Lung (tissue), 12 donors: ENCODE measurements around the gene ANGEL2. TPM values are rescaled to one million over a fixed set of nuclear protein-coding genes. Genes with fewer than 3 reads are reported as not detected.

Experiments used
- ATAC-seq: fragments of 200-7000 bp; cut with Tn5 transposase; one replicate; pipeline ENCODE4 v1.9.1; 2020; ENCODE audit warnings: moderate number of reproducible peaks; ENCODE audit not compliant: insufficient read depth, low FRiP score
- DNase-seq, 3 donors: peaks; one replicate each; pipeline ENCODE4 v3.0.0-alpha.2; 2013 to 2017
- H3K27ac ChIP-seq, 2 donors: one replicate each; pipeline ENCODE4 v1.5.1; 2013; ENCODE audit warnings: mild to moderate bottlenecking in 2 of 2, moderate library complexity in 2 of 2, control low read depth in 1 of 2, inconsistent platforms in 1 of 2, low read depth in 1 of 2, low read length in 1 of 2
- H3K27me3 ChIP-seq, 3 donors: one replicate each; pipeline ENCODE4 v1.5.1; 2013; ENCODE audit warnings: low read length in 2 of 3; ENCODE audit not compliant: control insufficient read depth in 3 of 3, insufficient read depth in 3 of 3
- H3K36me3 ChIP-seq, 4 donors: one replicate each; pipeline ENCODE4 v1.5.1; 2013; ENCODE audit warnings: low read length in 4 of 4, mild to moderate bottlenecking in 1 of 4, moderate library complexity in 1 of 4; ENCODE audit not compliant: control insufficient read depth in 4 of 4, insufficient read depth in 4 of 4
- H3K4me1 ChIP-seq, 5 donors: one replicate each; pipeline ENCODE4 v1.5.1; 2013; ENCODE audit warnings: low read length in 5 of 5, mild to moderate bottlenecking in 2 of 5, moderate library complexity in 1 of 5; ENCODE audit not compliant: control insufficient read depth in 5 of 5, insufficient read depth in 5 of 5
- H3K4me3 ChIP-seq: one replicate; pipeline ENCODE4 v1.5.1; 2013; ENCODE audit warnings: mild to moderate bottlenecking, control low read depth, moderate library complexity
- H3K9ac ChIP-seq, 2 donors: one replicate each; pipeline ENCODE4 v1.5.1; 2013; ENCODE audit warnings: low read length in 2 of 2, control low read depth in 1 of 2; ENCODE audit not compliant: insufficient read depth in 1 of 2
- H3K9me3 ChIP-seq, 4 donors: one replicate each; pipeline ENCODE4 v1.5.1; 2013; ENCODE audit warnings: low read length in 3 of 4, mild to moderate bottlenecking in 1 of 4, moderate library complexity in 1 of 4; ENCODE audit not compliant: control insufficient read depth in 4 of 4, insufficient read depth in 3 of 4
- WGBS, 2 donors: extraction: QIAGEN DNeasy Blood & Tissue Kit; methylation state at CpG; one replicate each; pipeline ENCODE4 v1.1.7; 2013; 5-methylcytosine and 5-hydroxymethylcytosine counted together
- polyA plus RNA-seq, 2 donors: library from polyadenylated mRNA; stranded (reverse); fragments of 200-250 nt; gene quantifications; one replicate each; pipeline ENCODE4 v1.2.1, GENCODE V29; 2013
- total RNA-seq, 2 donors: library from RNA; depleted of rRNA in 1 of 2; stranded (reverse); fragments of >200 nt in 1 of 2; gene quantifications; one replicate each; pipeline ENCODE4 v1.2.1, GENCODE V29; 2014 to 2021
- TF ChIP-seq, protein P1 (sequence below): IDR thresholded peaks from 2 replicates; pipeline ENCODE4 v1.5.1; 2012; ENCODE audit warnings: mild to moderate bottlenecking; ENCODE audit errors: control extremely low read depth, extremely low read depth
- donor health status: control.
- donor health status: control.
- donor health status: Bipolar disorder and iron deficiency.
- donor health status: healthy.
- donor health status: DM: yes; HTN: yes; CAD: no.

Gene ANGEL2
- total and polyA plus RNA-seq, 4 donors = 13.7 to 53.7 (median 29.0) TPM

DNA sequence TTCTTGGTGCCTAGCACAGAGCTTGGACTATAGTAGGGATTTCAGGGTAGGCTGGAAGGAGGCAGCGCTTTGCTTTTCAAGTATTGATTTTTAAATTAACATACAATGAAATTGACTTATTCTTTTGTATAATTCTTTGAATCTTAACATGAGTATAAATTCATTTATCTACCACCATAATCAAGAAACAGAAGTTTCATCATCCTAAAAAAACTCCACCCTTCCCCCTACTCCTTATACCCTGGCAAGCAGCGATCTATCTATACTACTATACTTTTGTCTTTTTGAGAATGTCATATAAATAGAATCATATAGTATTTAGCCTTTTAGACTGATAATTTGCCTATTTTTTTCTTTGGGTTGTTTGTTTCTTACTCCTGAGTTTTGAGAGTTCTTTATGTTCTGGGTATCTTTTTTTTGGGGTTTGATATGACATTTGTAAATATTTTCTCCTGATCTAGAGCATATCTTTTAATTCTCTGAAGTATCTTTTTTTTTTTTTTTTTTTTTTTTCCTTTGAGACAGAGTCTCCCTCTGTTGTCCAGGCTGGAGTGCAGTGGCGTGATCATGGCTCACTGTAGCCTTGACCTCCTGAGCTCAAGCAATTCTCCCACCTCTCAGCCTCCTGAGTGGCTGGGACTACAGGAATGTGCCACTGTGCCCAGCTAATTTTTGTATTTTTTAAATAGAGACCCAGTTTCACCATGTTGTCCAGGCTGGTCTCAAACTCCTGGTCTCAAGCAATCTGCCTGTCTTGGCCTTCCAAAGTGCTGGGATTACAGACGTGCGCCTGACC is 41.8 kb upstream of the ANGEL2 start:
- ATAC-seq (no peak), DNase-seq (no peak)
- no peak overlapping the region for H3K9ac ChIP-seq
- TF ChIP-seq, protein P1, sequence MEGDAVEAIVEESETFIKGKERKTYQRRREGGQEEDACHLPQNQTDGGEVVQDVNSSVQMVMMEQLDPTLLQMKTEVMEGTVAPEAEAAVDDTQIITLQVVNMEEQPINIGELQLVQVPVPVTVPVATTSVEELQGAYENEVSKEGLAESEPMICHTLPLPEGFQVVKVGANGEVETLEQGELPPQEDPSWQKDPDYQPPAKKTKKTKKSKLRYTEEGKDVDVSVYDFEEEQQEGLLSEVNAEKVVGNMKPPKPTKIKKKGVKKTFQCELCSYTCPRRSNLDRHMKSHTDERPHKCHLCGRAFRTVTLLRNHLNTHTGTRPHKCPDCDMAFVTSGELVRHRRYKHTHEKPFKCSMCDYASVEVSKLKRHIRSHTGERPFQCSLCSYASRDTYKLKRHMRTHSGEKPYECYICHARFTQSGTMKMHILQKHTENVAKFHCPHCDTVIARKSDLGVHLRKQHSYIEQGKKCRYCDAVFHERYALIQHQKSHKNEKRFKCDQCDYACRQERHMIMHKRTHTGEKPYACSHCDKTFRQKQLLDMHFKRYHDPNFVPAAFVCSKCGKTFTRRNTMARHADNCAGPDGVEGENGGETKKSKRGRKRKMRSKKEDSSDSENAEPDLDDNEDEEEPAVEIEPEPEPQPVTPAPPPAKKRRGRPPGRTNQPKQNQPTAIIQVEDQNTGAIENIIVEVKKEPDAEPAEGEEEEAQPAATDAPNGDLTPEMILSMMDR = no peak
- H3K27me3 ChIP-seq = no peaks in the 10 kb centered on the region
- H3K36me3 ChIP-seq = no peaks in the 10 kb centered on the region
- 92 to 93% methylated on average over 5 of the region's 5 CpGs for WGBS, 2 donors
- H3K4me3 ChIP-seq = no peak overlapping the region
- no peaks in the 10 kb centered on the region for H3K9me3 ChIP-seq
- peaks cover 0 to 9% (median 3%) of the 10 kb centered on the region in 5 donors for H3K4me1 ChIP-seq
- no peak overlapping the region for H3K27ac ChIP-seq

- Histone ChIP-seq H3K27me3 (no peaks in the 10 kb centered on the region), H3K9me3 (no peaks in the 10 kb centered on the region), H3K27ac (no peak overlapping the region), H3K9ac (no peak overlapping the region), H3K36me3 (no peaks in the 10 kb centered on the region), H3K4me1 (peaks cover 0 to 15% (median 3%) of the 10 kb centered on the region in 5 donors), H3K4me3 (no peak overlapping the region)
- TF ChIP-seq, protein P1 = no peak
- ATAC-seq (no peak), DNase-seq (no peak)
- 45 to 55% methylated on average over 3 of the region's 3 CpGs for WGBS, 2 donors
Observed at GRCh38 chr1:213055767-213056166, 40.1 kb upstream of the ANGEL2 start.

DNA sequence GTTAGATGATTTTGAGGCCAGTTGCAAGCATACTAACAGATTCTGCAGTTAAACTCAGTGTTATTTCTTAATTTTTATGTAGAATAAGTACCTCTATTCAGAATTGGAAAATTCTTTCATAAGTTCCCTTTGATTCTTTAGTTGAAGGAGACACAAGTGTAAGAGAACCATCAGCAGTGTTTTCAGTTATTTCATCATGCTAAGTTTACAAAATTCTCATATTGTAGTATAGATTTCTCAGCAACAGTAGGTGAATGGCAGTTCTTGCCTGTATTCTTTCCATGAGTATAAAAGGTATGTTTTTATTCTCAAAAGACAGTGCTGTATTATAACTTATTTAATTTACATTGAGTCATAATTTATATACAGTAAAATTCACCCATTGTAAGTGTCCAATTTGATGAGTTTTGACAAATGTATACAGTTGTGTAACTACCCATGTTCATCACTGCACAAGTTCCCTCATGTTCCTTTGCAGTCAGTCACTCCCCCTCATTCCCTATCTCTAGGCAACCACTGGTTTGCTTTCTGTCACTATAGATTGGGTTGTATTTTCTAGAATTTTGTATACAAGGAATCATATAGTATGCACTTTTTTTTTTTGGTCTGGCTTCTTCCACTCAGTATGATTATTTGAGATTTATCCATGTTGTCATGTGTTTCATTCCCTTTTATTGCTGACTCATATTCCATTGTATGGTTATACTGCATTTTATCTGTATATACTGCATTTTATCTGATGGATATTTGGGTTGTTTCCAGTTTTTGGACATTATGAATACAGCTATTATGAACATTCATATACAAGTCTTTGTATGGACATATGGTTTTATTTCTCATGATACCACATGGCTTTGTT is 39.3 kb upstream of the ANGEL2 start:
- Histone ChIP-seq H3K27me3 (no peaks in the 10 kb centered on the region), H3K27ac (no peak overlapping the region), H3K36me3 (no peaks in the 10 kb centered on the region), H3K9ac (no peak overlapping the region), H3K4me3 (no peak overlapping the region), H3K4me1 (peaks cover 0 to 17% (median 3%) of the 10 kb centered on the region in 5 donors), H3K9me3 (no peaks in the 10 kb centered on the region)
- peak in 2 of 3 donors; percentile 19 to 22 for DNase-seq
- TF ChIP-seq, protein P1 = no peak
- no peak for ATAC-seq
